HG02885 (cell line): ENCODE measurements around the gene PTK7.
A peak's percentile ranks its signal among the peaks of the same experiment; 100 is the strongest.

Experiments
- ATAC-seq: cut with Tn5 transposase; IDR thresholded peaks from one replicate; pipeline ENCODE4 v1.9.1; 2021; ENCODE audit warnings: mild to moderate bottlenecking; ENCODE audit not compliant: unreplicated experiment, poor library complexity

Gene PTK7

GRCh38 chr6:43053545-43054205 is 22.4 kb upstream of the PTK7 start, which contains the start of gene CUL7:
TSS of gene CUL7 (minus strand) at chr6:43053851. CDS start at chr6:43052788, 1,063 bp downstream.
- peak; percentile 92 for ATAC-seq

GRCh38 chr6:43054206-43054943 is 21.7 kb upstream of the PTK7 start:
- no peak for ATAC-seq

GRCh38 chr6:43055966-43056365 is 20.1 kb upstream of the PTK7 start:
- no peak for ATAC-seq

GRCh38 chr6:43058531-43058930 is 17.6 kb upstream of the PTK7 start:
- ATAC-seq = no peak

- ATAC-seq = peak; percentile 91
Observed at GRCh38 chr6:43059168-43060033, 16.7 kb upstream of the PTK7 start, which contains the start of the genes KLC4 and MRPL2. TSS of gene KLC4 (plus strand) at chr6:43059631. CDS start at chr6:43061336, 1,705 bp downstream. TSS of gene MRPL2 (minus strand) at chr6:43059434. CDS start at chr6:43059381, 53 bp downstream.

- ATAC-seq = no peak
Observed at GRCh38 chr6:43060034-43060754, 15.9 kb upstream of the PTK7 start.

GRCh38 chr6:43060755-43061633 is 15.1 kb upstream of the PTK7 start:
- ATAC-seq = no peak

- no peak for ATAC-seq
Observed at GRCh38 chr6:43061861-43062260, 14.3 kb upstream of the PTK7 start.

- ATAC-seq = no peak
Observed at GRCh38 chr6:43062818-43063217, 13.3 kb upstream of the PTK7 start.

GRCh38 chr6:43070028-43070632 is 6.0 kb upstream of the PTK7 start:
- no peak for ATAC-seq

- ATAC-seq = no peak
Observed at GRCh38 chr6:43074847-43075669, 1.1 kb upstream of the PTK7 start.

GRCh38 chr6:43076464-43077332 is 584 bp downstream of the PTK7 start:
- no peak for ATAC-seq

GRCh38 chr6:43077333-43077809 is 1.3 kb downstream of the PTK7 start:
- no peak for ATAC-seq

GRCh38 chr6:43077981-43078511 is 1.9 kb downstream of the PTK7 start:
- no peak for ATAC-seq

- no peak for ATAC-seq
Observed at GRCh38 chr6:43078691-43079090, 2.6 kb downstream of the PTK7 start.

- ATAC-seq = no peak
Observed at GRCh38 chr6:43081043-43081442, 4.9 kb downstream of the PTK7 start.
